22Rv1 (cell line): ENCODE measurements around the gene WNT2.

Experiments used
- H3K27ac ChIP-seq: fragments of 450-650 bp; 2 replicates; pipeline ENCODE4 v1.5.1; 2017
- ZFX ChIP-seq: fragments of 450-650 bp; IDR thresholded peaks from 2 replicates; pipeline ENCODE4 v1.6.1; 2017; ENCODE audit warnings: antibody characterized with exemption, borderline replicate concordance
- TF ChIP-seq, protein P1 (sequence below): fragments of 450-650 bp; IDR thresholded peaks from 2 replicates; pipeline ENCODE4 v1.5.1; 2017; ENCODE audit warnings: mild to moderate bottlenecking

WNT2 gene

DNA sequence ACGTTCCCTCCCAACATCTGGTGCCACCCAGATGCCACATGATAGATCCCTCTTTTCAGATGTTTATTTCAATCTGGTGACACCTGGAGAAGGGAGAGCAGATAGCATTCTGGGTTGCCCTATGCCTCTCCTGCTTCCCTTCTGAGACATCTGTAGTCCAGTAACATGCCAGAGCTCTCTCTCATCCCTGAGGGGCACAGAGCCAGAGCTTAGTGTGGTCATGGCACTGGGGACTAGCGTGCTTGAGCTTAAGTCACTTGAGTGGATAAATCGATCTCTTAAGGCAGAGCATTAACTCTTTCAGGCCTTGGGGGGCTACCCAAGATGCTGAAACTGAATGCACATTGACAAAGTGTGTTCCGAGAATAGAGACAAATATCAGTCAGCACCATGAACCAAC lies 47.9 kb downstream of the WNT2 start:
- no peak for TF ChIP-seq ZFX
- TF ChIP-seq, protein P1, sequence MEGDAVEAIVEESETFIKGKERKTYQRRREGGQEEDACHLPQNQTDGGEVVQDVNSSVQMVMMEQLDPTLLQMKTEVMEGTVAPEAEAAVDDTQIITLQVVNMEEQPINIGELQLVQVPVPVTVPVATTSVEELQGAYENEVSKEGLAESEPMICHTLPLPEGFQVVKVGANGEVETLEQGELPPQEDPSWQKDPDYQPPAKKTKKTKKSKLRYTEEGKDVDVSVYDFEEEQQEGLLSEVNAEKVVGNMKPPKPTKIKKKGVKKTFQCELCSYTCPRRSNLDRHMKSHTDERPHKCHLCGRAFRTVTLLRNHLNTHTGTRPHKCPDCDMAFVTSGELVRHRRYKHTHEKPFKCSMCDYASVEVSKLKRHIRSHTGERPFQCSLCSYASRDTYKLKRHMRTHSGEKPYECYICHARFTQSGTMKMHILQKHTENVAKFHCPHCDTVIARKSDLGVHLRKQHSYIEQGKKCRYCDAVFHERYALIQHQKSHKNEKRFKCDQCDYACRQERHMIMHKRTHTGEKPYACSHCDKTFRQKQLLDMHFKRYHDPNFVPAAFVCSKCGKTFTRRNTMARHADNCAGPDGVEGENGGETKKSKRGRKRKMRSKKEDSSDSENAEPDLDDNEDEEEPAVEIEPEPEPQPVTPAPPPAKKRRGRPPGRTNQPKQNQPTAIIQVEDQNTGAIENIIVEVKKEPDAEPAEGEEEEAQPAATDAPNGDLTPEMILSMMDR: no peak
- no peak overlapping the region for H3K27ac ChIP-seq

DNA sequence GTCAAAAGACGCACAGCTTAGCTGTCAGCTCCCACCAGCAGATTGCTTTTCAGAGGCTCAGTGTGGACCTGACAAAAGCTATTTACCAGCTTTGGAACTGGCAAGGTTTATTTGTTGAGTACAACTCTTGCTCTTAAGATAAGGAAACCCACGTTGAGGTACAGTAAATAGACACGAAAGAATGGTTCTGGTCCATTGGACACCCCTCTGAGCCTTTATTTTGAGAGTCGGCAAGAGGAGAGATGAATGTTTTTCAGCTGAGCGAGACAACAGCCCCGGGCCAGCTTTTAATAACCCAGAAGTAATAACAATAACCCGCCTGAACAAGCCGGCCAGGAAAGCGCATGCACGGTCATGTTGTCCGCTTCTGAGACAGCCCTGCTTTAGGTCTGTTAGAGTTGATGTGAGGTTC lies 49.0 kb downstream of the WNT2 start:
- TF ChIP-seq, protein P1: no peak
- TF ChIP-seq ZFX: no peak
- no peak overlapping the region for H3K27ac ChIP-seq

DNA sequence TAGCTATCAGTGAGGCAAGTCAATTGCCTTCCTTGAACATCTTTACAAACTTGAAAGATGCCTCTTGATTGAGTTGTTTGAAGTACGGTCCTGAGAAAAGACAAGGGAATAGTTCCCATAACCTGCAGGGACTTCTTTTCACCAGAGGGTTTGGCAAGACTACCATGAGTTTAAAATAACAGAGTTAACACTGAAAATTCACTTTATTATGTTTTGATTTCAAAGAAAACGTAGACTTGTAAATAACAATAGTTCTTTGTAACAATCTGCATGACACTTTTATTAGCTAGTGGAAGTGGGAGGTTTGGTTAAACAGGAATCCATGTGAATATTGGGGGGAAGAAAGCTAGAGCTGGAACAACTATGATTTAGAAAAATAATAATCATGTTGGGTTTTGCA lies 49.5 kb downstream of the WNT2 start:
- no peak overlapping the region for H3K27ac ChIP-seq
- no peak for TF ChIP-seq ZFX
- TF ChIP-seq, protein P1: no peak

DNA sequence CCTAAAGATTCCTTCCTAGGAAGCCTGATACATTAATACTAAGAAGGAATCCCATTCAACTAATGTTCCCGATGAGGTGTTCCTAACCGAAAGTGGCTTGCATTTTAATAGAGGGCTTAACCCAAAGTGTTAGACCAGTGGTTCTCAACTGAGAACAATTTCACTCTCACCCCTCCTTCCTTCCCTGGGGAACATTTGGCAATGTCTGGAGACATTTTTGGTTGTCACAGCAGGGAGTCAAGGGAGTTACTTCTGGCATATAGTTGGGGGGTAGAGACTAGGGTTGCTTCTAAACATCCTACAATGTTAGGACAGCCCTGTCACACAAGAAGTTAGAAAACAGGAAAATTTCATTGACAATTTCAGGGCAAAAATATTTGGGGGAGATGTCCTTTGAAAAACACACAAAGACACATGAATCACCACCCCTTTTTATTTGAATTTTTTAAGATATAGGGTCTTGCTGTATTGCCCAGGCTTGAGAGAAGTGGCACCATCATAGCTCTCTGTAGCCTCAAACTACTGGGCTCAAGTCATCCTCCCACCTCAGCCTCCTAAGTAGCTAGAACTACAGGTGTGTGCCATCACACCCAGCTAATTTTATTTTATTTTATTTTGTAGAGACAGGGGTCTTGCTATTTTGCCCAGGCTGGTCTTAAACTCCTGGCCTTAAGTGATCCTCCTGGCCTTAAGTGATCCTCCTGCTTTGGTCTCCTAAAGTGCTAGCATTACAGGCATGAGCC lies 50.7 kb downstream of the WNT2 start:
- H3K27ac ChIP-seq: no peak overlapping the region
- TF ChIP-seq, protein P1: no peak

DNA sequence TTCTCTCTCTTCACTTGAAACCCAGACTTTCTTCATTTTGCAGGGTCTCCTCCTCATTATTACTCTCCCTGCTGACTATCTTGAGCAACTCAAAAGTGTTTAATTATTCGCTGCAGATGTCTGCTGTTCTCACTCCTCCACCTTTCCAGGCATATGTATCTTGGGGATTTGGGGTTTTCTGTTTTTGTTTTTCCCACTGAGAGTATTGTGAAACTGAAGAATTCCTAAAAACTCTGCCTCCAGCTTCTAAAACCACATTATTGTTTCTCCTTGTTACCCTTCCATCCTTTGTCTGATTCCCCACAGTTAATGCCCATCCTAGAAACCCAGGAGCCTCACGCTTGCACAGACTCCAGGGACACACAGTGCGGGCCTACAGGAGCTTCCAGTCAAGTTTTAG lies 51.3 kb downstream of the WNT2 start:
- TF ChIP-seq, protein P1: no peak
- TF ChIP-seq ZFX: no peak
- no peak overlapping the region for H3K27ac ChIP-seq

DNA sequence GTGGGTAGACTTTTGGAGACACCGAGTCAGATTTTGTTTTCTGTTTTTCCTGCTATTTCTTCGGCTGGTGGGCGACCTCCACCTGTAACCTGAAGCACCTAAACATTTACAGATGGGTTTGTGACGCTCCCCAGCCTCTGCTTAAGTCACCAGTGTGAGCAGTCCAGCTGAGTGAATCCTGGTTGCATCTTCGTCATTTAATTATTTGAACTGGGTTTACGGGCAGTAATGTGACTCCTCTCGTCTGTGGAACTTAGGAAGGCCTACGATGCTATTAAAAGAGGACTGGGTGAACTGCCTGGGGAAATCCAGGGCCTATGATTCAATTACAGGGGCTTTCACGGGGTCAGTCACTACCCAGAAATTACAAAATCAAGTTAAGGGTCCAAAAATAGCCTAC lies 52.5 kb downstream of the WNT2 start:
- TF ChIP-seq, protein P1: no peak
- no peak for TF ChIP-seq ZFX
- no peak overlapping the region for H3K27ac ChIP-seq

DNA sequence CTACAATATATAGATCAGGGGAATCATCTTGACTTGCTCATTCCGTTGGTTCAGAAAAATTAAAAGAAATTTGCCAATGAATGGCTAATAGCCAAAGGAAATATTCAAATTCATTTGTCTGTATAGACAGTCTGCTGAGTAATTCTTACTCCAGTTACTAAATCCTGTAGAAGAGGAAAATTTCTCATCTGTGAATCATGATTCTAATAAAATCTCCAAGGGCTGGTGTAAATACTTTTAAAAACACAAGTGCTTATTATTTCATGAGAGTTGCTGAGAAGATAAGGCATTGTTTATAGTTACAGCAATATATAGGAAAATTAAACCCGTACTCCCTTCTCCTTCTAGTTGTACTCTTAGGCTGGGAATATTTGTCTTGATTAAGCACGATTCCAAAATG lies 53.0 kb downstream of the WNT2 start:
- no peak overlapping the region for H3K27ac ChIP-seq
- TF ChIP-seq ZFX: no peak
- TF ChIP-seq, protein P1: no peak
